DND-41 (cell line): Measurements from ENCODE around the gene CD27.

Source experiments
- EZH2 ChIP-seq: IDR thresholded peaks from 3 replicates; pipeline ENCODE4 v1.6.1; 2012; ENCODE audit warnings: borderline replicate concordance, low read depth, mild to moderate bottlenecking, moderate library complexity, low read length, inconsistent platforms; ENCODE audit not compliant: severe bottlenecking
- TF ChIP-seq, protein P1 (sequence below): IDR thresholded peaks from 2 replicates; pipeline ENCODE4 v1.5.1; 2012; ENCODE audit warnings: borderline replicate concordance, low read length, moderate library complexity, mild to moderate bottlenecking; ENCODE audit not compliant: poor library complexity, severe bottlenecking; ENCODE audit errors: extremely low read depth

DNA sequence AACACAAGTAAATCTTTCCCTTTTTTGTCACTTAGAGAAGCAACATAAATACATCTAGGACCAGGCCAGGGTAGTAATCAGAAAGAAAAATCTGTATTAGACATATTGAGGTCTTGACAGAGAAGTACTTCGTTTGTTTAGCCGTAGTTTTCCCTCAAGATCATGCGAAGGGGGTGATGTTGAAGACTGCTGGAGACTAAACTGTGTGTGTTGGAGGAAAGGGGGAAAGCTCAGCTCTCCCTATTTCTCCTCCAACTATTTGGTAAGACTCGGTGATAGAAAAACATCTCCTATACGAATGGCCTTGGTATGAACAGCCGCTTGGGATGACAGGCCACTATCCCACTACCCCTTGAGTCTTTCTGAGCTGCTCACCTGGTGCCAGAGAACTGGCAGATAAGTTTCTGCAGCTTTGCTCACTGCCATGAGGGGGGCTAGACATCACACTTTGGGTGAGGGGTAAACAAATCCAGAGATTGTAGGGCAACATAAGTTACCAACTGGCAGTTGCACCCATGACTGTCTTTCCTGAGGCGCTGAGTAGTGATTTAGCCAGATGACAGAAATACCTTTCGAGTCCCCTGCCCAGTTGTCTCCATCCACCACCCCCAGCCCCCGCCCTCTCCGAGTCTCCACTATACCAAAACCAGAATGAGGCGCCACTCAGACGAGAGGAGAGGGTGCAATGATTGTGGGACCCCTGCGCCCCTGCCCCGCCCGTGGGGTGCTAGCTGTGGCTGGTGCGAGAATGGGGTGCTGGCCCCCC lies 25.0 kb downstream of the CD27 start:
- TF ChIP-seq, protein P1, sequence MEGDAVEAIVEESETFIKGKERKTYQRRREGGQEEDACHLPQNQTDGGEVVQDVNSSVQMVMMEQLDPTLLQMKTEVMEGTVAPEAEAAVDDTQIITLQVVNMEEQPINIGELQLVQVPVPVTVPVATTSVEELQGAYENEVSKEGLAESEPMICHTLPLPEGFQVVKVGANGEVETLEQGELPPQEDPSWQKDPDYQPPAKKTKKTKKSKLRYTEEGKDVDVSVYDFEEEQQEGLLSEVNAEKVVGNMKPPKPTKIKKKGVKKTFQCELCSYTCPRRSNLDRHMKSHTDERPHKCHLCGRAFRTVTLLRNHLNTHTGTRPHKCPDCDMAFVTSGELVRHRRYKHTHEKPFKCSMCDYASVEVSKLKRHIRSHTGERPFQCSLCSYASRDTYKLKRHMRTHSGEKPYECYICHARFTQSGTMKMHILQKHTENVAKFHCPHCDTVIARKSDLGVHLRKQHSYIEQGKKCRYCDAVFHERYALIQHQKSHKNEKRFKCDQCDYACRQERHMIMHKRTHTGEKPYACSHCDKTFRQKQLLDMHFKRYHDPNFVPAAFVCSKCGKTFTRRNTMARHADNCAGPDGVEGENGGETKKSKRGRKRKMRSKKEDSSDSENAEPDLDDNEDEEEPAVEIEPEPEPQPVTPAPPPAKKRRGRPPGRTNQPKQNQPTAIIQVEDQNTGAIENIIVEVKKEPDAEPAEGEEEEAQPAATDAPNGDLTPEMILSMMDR: no peak
- no peak for TF ChIP-seq EZH2
